Hepatocyte (in vitro differentiated cells): ENCODE measurements around the gene NYAP2.

Source experiments
- CTCF ChIP-seq: fragments of 200-600 bp; sonication (generic); IDR thresholded peaks from 2 replicates; pipeline ENCODE4 v1.5.1; 2016; ENCODE audit warnings: antibody characterized with exemption, mild to moderate bottlenecking; ENCODE audit not compliant: poor library complexity
- EZH2 ChIP-seq: fragments of 200-600 bp; sonication (generic); IDR thresholded peaks from 2 replicates; pipeline ENCODE4 v1.6.1; 2016; ENCODE audit warnings: antibody characterized with exemption, mild to moderate bottlenecking, borderline replicate concordance

- TF ChIP-seq CTCF = no peak
- TF ChIP-seq EZH2 = no peak
Observed at GRCh38 chr2:225581135-225581534, 181.6 kb downstream of the NYAP2 start.
